MM.1S (cell line): ENCODE data around the gene SERPINF2.

Experiments used
- DNase-seq: peaks from one replicate; pipeline ENCODE4 v3.0.0-alpha.2; 2015
- H2AFZ ChIP-seq: fragments of 300-600 bp; sonication (generic); 2 replicates; pipeline ENCODE4 v1.6.0; 2016; ENCODE audit warnings: antibody characterized with exemption, low read length
- H3F3A ChIP-seq: fragments of 300-600 bp; sonication (generic); 2 replicates; pipeline ENCODE4 v1.6.1; 2016; ENCODE audit warnings: mild to moderate bottlenecking, antibody characterized with exemption, low read length, moderate library complexity, mixed read lengths; ENCODE audit not compliant: insufficient read depth
- H3K27ac ChIP-seq: fragments of 300-600 bp; sonication (generic); 2 replicates; pipeline ENCODE4 v1.5.1; 2016; ENCODE audit warnings: mild to moderate bottlenecking, low read length
- H3K27me3 ChIP-seq: fragments of 300-600 bp; sonication (generic); replicated peaks from 2 replicates; pipeline ENCODE4 v1.6.0; 2016; ENCODE audit warnings: low read length; ENCODE audit not compliant: insufficient read depth
- H3K36me3 ChIP-seq: fragments of 300-600 bp; sonication (generic); replicated peaks from 2 replicates; pipeline ENCODE4 v1.6.1; 2016; ENCODE audit warnings: mild to moderate bottlenecking, low read length, mixed read lengths; ENCODE audit not compliant: insufficient read depth
- H3K4me1 ChIP-seq: fragments of 300-600 bp; sonication (generic); 2 replicates; pipeline ENCODE4 v1.6.1; 2016; ENCODE audit warnings: low read length, mixed read lengths
- H3K4me2 ChIP-seq: fragments of 300-600 bp; sonication (generic); 2 replicates; pipeline ENCODE4 v1.6.0; 2016; ENCODE audit warnings: low read depth, low read length
- H3K4me3 ChIP-seq: fragments of 300-600 bp; sonication (generic); 2 replicates; pipeline ENCODE4 v1.5.1; 2016; ENCODE audit warnings: low read length, mixed read lengths
- H3K79me2 ChIP-seq: fragments of 300-600 bp; sonication (generic); 2 replicates; pipeline ENCODE4 v1.6.1; 2016; ENCODE audit warnings: mixed run types, low read length, mixed read lengths
- H3K9ac ChIP-seq: fragments of 300-600 bp; sonication (generic); 2 replicates; pipeline ENCODE4 v1.6.1; 2016; ENCODE audit warnings: low read length, mixed read lengths
- H3K9me2 ChIP-seq: fragments of 300-600 bp; sonication (generic); replicated peaks from 2 replicates; pipeline ENCODE4 v1.6.1; 2016; ENCODE audit warnings: mild to moderate bottlenecking, low read length, mixed read lengths; ENCODE audit not compliant: insufficient read depth
- H3K9me3 ChIP-seq: fragments of 300-600 bp; sonication (generic); replicated peaks from 2 replicates; pipeline ENCODE4 v1.6.1; 2016; ENCODE audit warnings: mild to moderate bottlenecking, low read length, mixed read lengths; ENCODE audit not compliant: insufficient read depth
- H4K20me1 ChIP-seq: fragments of 300-600 bp; sonication (generic); 2 replicates; pipeline ENCODE4 v1.6.1; 2016; ENCODE audit warnings: mild to moderate bottlenecking, low read length, moderate library complexity, mixed read lengths; ENCODE audit not compliant: insufficient read depth
- EZH2 ChIP-seq: fragments of 300-600 bp; sonication (generic); optimal IDR thresholded peaks from 2 replicates; pipeline ENCODE3; 2017; ENCODE audit warnings: low read depth, mild to moderate bottlenecking, antibody characterized with exemption, low read length, mixed read lengths
- EZH2phosphoT487 ChIP-seq: fragments of 300-600 bp; sonication (generic); IDR thresholded peaks from 2 replicates; pipeline ENCODE4 v1.6.1; 2018; ENCODE audit warnings: antibody characterized with exemption, low read length
- TF ChIP-seq, protein P1 (sequence below): fragments of 300-600 bp; sonication (generic); IDR thresholded peaks from 2 replicates; pipeline ENCODE4 v1.5.1; 2016; ENCODE audit warnings: antibody characterized with exemption, low read length, mixed read lengths

Gene SERPINF2

DNA sequence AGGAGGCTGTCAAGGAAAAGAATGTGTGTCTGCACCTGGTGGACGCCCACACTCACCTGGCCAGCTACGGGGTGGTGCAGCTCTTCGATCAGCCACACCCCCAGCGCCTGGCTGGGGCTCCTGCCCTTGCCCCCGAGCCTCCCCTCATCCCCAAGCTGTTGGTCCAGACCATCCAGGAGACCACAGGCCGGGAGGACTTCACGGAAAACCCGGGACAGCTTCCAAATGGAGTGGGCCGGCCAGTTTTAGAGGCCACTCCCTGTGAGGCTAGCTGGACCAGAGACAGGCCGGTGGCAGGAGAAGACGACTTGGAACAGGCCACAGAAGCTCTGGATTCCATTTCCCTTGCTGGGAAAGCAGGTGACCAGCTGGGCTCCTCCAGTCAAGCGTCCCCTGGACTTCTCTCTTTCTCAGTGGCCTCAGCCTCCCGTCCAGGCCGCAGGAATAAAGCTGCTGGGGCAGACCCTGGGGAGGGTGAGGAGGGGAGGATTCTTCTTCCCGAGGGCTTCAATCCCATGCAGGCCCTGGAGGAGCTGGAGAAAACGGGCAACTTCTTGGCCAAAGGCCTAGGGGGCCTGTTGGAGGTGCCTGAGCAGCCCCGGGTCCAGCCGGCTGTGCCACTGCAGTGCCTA lies 15.9 kb upstream of the SERPINF2 start:
- Histone ChIP-seq H3F3A (peaks cover 5% of the 10 kb centered on the region; the same call in 1 of the 2 replicates), H3K9ac (no peak overlapping the region), H2AFZ (no peak overlapping the region), H4K20me1 (no peaks in the 10 kb centered on the region), H3K36me3 (no peaks in the 10 kb centered on the region), H3K9me3 (no peaks in the 10 kb centered on the region), H3K27me3 (no peaks in the 10 kb centered on the region), H3K9me2 (no peaks in the 10 kb centered on the region), H3K4me3 (no peak overlapping the region), H3K4me1 (peaks cover 17% of the 10 kb centered on the region), H3K27ac (no peak overlapping the region), H3K79me2 (peaks cover 20% of the 10 kb centered on the region), H3K4me2 (no peak overlapping the region)
- TF ChIP-seq EZH2phosphoT487 = no peak
- no peak for TF ChIP-seq EZH2
- TF ChIP-seq, protein P1, sequence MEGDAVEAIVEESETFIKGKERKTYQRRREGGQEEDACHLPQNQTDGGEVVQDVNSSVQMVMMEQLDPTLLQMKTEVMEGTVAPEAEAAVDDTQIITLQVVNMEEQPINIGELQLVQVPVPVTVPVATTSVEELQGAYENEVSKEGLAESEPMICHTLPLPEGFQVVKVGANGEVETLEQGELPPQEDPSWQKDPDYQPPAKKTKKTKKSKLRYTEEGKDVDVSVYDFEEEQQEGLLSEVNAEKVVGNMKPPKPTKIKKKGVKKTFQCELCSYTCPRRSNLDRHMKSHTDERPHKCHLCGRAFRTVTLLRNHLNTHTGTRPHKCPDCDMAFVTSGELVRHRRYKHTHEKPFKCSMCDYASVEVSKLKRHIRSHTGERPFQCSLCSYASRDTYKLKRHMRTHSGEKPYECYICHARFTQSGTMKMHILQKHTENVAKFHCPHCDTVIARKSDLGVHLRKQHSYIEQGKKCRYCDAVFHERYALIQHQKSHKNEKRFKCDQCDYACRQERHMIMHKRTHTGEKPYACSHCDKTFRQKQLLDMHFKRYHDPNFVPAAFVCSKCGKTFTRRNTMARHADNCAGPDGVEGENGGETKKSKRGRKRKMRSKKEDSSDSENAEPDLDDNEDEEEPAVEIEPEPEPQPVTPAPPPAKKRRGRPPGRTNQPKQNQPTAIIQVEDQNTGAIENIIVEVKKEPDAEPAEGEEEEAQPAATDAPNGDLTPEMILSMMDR = no peak
- DNase-seq = no peak

GRCh38 chr17:1727258-1727789 lies 15.3 kb upstream of the SERPINF2 start:
- Histone ChIP-seq H3K4me2 (no peak overlapping the region), H3K4me1 (peaks cover 17% of the 10 kb centered on the region), H3K9me3 (no peaks in the 10 kb centered on the region), H3F3A (peaks cover 5% of the 10 kb centered on the region; the same call in 1 of the 2 replicates), H2AFZ (no peak overlapping the region), H3K9me2 (no peaks in the 10 kb centered on the region), H3K27me3 (no peaks in the 10 kb centered on the region), H4K20me1 (no peaks in the 10 kb centered on the region), H3K4me3 (no peak overlapping the region), H3K27ac (no peak overlapping the region), H3K79me2 (peaks cover 20% of the 10 kb centered on the region), H3K36me3 (no peaks in the 10 kb centered on the region), H3K9ac (no peak overlapping the region)
- no peak for TF ChIP-seq EZH2phosphoT487
- TF ChIP-seq EZH2 = no peak
- TF ChIP-seq, protein P1 = no peak
- DNase-seq = no peak

GRCh38 chr17:1727876-1728630 lies 14.6 kb upstream of the SERPINF2 start:
- H3K4me3 ChIP-seq = no peak overlapping the region
- no peak for DNase-seq

More at GRCh38 chr17:1727876-1728630, 14.6 kb upstream of the SERPINF2 start:
- Histone ChIP-seq H3K79me2 (peaks cover 20% of the 10 kb centered on the region), H3K36me3 (no peaks in the 10 kb centered on the region), H3K27ac (no peak overlapping the region), H3K27me3 (no peaks in the 10 kb centered on the region), H3K9ac (no peak overlapping the region), H3K9me2 (no peaks in the 10 kb centered on the region), H3K4me2 (no peak overlapping the region), H3F3A (peaks cover 5% of the 10 kb centered on the region; the same call in 1 of the 2 replicates), H3K9me3 (no peaks in the 10 kb centered on the region), H2AFZ (no peak overlapping the region), H4K20me1 (no peaks in the 10 kb centered on the region), H3K4me1 (peaks cover 13% of the 10 kb centered on the region)
- no peak for TF ChIP-seq EZH2phosphoT487
